ENCODE data around the gene LDB1.

LDB1 gene

DNA sequence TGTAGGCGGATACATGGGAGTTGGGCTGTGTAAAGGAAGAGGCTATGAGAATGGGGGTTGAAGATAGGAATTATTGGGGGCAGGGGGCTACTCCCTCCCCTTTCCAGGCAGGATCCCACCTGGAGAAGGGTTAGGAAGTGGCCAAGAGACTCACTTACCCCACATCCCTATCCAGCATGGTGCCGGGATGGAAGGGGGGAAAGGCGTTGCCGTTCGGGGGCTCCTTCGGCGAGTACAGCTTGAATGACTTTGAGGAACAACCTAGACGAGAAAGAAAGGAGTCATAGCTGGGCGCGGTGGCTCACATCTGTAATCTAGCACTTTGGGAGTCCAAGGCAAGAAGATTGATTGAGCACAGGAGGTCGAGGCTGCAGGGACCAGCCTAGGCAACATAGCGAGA is 8.9 kb downstream of the LDB1 start:
- POLR2A ChIA-PET = interaction anchor here (1.2 kb wide), 1 partner anchor 293 kb away, joined by 3 read pairs; the partner anchor contains the start of gene OGA
- CTCF ChIA-PET = no interaction called here
- no peak for DNase-seq (ENCODE audit: extremely low spot score)
- TF ChIP-seq NFRKB (IDR thresholded peaks at IDR 0.05) (no peak), BHLHE40 (IDR thresholded peaks at IDR 0.05; ENCODE audit: borderline replicate concordance) (no peak), HDGF (IDR thresholded peaks at IDR 0.05; ENCODE audit: borderline replicate concordance) (no peak), ARNT (IDR thresholded peaks at IDR 0.05) (no peak), SUZ12 (IDR thresholded peaks at IDR 0.05) (no peak), FOXM1 (IDR thresholded peaks at IDR 0.05; ENCODE audit: borderline replicate concordance) (no peak), L3MBTL2 (conservative IDR thresholded peaks at IDR 0.05) (no peak), SP1 (IDR thresholded peaks at IDR 0.05) (no peak), FOXA1 (IDR thresholded peaks at IDR 0.05) (no peak), ZNF384 (IDR thresholded peaks at IDR 0.05) (no peak), CTBP1 (IDR thresholded peaks at IDR 0.05; ENCODE audit: borderline replicate concordance) (no peak), TARDBP (IDR thresholded peaks at IDR 0.05) (no peak), FOXK2 (IDR thresholded peaks at IDR 0.05) (no peak), LEF1 (IDR thresholded peaks at IDR 0.05; ENCODE audit: borderline replicate concordance) (no peak), ELF4 (IDR thresholded peaks at IDR 0.05) (no peak)
- TF ChIP-seq, protein P1, sequence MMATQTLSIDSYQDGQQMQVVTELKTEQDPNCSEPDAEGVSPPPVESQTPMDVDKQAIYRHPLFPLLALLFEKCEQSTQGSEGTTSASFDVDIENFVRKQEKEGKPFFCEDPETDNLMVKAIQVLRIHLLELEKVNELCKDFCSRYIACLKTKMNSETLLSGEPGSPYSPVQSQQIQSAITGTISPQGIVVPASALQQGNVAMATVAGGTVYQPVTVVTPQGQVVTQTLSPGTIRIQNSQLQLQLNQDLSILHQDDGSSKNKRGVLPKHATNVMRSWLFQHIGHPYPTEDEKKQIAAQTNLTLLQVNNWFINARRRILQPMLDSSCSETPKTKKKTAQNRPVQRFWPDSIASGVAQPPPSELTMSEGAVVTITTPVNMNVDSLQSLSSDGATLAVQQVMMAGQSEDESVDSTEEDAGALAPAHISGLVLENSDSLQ (IDR thresholded peaks at IDR 0.05) = no peak

DNA sequence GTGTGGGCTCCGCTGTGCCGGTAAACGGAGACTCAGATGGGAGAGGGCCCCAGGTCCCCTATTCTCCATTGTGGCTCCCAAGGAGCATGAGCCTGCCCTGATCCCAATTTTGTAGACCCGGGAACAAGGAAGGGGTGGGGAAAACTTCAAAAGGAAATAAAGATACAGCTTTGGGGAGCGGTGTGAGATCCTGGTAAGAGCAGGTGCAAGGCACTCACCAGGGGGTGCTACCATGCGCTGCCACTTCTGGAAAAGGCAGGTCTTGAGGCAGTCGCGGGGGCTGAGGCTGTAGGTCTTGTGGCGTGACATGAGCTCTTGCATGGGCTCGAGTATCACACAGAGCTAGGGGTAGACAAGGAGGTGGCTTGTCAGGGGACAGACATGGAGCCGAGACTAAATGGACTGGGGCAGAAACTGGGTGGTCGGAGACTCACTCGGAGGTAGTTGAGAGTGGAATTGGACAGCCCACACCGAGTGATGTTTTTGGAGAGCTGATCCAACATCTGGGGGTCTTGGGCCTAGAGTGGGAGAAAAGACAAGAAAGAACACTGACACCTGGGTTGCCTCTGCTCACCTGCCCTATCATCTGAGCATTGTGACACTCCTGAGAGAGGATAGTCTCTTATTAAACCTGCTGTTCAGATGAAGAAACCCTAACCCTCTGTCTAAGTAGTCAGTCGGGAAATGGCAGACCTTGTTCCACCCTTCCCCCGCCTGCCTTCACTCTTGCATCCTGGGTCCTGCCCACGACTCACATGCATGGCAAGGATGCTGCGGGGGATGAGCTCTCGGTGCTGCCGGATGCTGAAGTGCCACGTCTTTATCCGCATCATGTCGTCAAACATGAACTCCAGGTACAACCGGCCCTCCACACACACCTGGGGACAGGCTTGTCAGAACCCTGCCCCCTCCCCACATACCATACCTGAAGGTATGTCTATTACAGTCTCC is 10.7 kb downstream of the LDB1 start:
- no peak for DNase-seq (ENCODE audit: extremely low spot score)
- ChIA-PET POLR2A (no interaction called here), CTCF (interaction anchor here (0.5 to 0.6 kb wide), 2 partner anchors 68 to 1098 kb away, joined by 3 to 4 read pairs; no protein-coding TSS in a partner anchor)
- TF ChIP-seq ARNT (IDR thresholded peaks at IDR 0.05) (no peak), SUZ12 (IDR thresholded peaks at IDR 0.05) (no peak)

DNA sequence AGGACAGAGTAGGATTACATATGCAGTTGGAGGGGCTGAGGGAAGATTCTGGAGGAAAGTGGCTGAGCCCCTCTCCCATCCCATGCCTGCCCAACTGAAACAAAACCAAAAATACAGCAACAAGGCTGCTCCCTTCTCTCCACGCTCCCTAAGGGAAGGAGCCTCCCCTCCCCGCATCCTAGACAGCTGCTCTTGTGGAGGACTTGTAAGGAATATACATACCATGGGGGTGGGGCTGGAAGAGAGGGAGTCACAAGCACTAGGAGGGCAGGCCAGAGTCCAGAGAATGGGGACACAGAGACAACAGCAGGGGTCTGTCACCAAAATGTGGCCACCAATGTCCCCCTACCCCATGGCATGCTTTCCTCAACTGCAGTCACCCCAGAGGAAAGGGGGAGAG is 13.2 kb downstream of the LDB1 start:
- POLR2A ChIA-PET = no interaction called here

DNA sequence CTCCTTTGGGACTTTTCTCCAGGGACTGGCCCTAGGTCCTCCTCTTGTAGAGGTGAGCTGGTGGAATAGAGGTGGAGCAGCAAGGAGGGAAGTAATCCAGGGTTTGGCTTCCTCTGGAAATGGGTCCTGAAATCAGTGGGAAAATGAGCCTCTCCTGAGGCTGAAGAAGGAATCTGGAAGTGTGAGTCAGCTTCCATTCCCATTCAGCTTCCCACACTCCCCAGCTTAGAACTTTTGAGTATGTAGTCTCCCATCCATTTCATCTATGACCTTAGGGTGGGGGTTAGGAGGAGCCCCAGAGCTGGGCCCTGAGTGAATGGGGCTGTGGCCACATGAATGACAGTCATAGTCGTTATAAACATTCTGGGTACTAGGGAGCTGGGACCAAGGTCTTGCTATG is 17.7 kb downstream of the LDB1 start:
- ChIA-PET POLR2A (interaction anchor here (1.7 kb wide), 1 partner anchor 12 kb away, joined by 15 read pairs; no protein-coding TSS in a partner anchor), CTCF (no interaction called here)
- no peak for DNase-seq (ENCODE audit: extremely low spot score)
- TF ChIP-seq SUZ12 (IDR thresholded peaks at IDR 0.05) (no peak), ARNT (IDR thresholded peaks at IDR 0.05) (no peak), FOXM1 (IDR thresholded peaks at IDR 0.05; ENCODE audit: borderline replicate concordance) (no peak), NFRKB (IDR thresholded peaks at IDR 0.05) (no peak), TARDBP (IDR thresholded peaks at IDR 0.05) (no peak), L3MBTL2 (conservative IDR thresholded peaks at IDR 0.05) (no peak), ELF4 (IDR thresholded peaks at IDR 0.05) (no peak), ZNF384 (IDR thresholded peaks at IDR 0.05) (no peak), FOXK2 (IDR thresholded peaks at IDR 0.05) (no peak), LEF1 (IDR thresholded peaks at IDR 0.05; ENCODE audit: borderline replicate concordance) (no peak), FOXA1 (IDR thresholded peaks at IDR 0.05) (no peak), HDGF (IDR thresholded peaks at IDR 0.05; ENCODE audit: borderline replicate concordance) (no peak), SP1 (IDR thresholded peaks at IDR 0.05) (no peak), BHLHE40 (IDR thresholded peaks at IDR 0.05; ENCODE audit: borderline replicate concordance) (no peak), CTBP1 (IDR thresholded peaks at IDR 0.05; ENCODE audit: borderline replicate concordance) (no peak)
- TF ChIP-seq, protein P1 (IDR thresholded peaks at IDR 0.05) = no peak

More for the DNA sequence above, 13.2 kb downstream of the LDB1 start:
- no peak for TF ChIP-seq SUZ12 (IDR thresholded peaks at IDR 0.05)
- no peak for TF ChIP-seq BHLHE40 (IDR thresholded peaks at IDR 0.05; ENCODE audit: borderline replicate concordance)
- TF ChIP-seq ELF4 (IDR thresholded peaks at IDR 0.05) = no peak
- no peak for TF ChIP-seq CTBP1 (IDR thresholded peaks at IDR 0.05; ENCODE audit: borderline replicate concordance)
- CTCF ChIA-PET = interaction anchor here (1.1 kb wide), 1 partner anchor 15 kb away, joined by 3 read pairs; no protein-coding TSS in a partner anchor
- no peak for DNase-seq (ENCODE audit: extremely low spot score)

DNA sequence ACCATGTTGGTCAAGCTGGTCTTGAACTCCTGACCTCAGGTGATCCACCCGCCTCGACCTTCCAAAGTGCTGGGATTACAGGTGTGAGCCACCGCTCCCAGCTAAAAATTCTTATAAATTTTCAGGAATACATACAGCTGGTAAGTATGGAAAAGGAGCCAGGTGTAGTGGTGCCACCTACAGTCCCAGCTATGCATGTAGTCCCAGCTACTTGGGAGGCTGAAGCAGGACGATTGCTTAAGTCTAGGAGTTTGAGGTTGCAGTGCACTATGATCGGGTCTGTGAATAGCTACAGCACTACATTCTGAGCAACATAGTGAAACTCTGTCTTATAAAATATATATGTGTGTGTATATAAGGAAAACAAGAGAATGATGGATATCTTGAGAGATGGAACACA is 19.0 kb downstream of the LDB1 start:
- POLR2A ChIA-PET = interaction anchor here (1.1 to 1.4 kb wide), 2 partner anchors 13 to 34 kb away, joined by 4 to 6 read pairs; no protein-coding TSS in a partner anchor
- TF ChIP-seq FOXK2 (IDR thresholded peaks at IDR 0.05) (no peak), ZNF384 (IDR thresholded peaks at IDR 0.05) (no peak), BHLHE40 (IDR thresholded peaks at IDR 0.05; ENCODE audit: borderline replicate concordance) (no peak), HDGF (IDR thresholded peaks at IDR 0.05; ENCODE audit: borderline replicate concordance) (no peak), ARNT (IDR thresholded peaks at IDR 0.05) (no peak), L3MBTL2 (conservative IDR thresholded peaks at IDR 0.05) (no peak), SP1 (IDR thresholded peaks at IDR 0.05) (no peak), ELF4 (IDR thresholded peaks at IDR 0.05) (no peak), LEF1 (IDR thresholded peaks at IDR 0.05; ENCODE audit: borderline replicate concordance) (no peak), SUZ12 (IDR thresholded peaks at IDR 0.05) (no peak), TARDBP (IDR thresholded peaks at IDR 0.05) (no peak), CTBP1 (IDR thresholded peaks at IDR 0.05; ENCODE audit: borderline replicate concordance) (no peak), NFRKB (IDR thresholded peaks at IDR 0.05) (no peak), FOXA1 (IDR thresholded peaks at IDR 0.05) (no peak), FOXM1 (IDR thresholded peaks at IDR 0.05; ENCODE audit: borderline replicate concordance) (no peak)
- TF ChIP-seq, protein P1 (IDR thresholded peaks at IDR 0.05) = no peak
- no peak for DNase-seq (ENCODE audit: extremely low spot score)
- CTCF ChIA-PET = interaction anchor here (1.2 kb wide), 1 partner anchor 12 kb away, joined by 3 read pairs; no protein-coding TSS in a partner anchor
